ENCODE data around the gene OCEL1.

The OCEL1 gene

GRCh38 chr19:17266026-17266425, 40.0 kb downstream of the OCEL1 start:
- H3K4me1 ChIP-seq (ENCODE audit: low read length), result peaks cover 5% of the 10 kb centered on the region; the same call in 1 of the 2 replicates
- no peaks in the 10 kb centered on the region for H3K36me3 ChIP-seq (replicated peaks; ENCODE audit: insufficient read depth, low read length)
- H3F3A ChIP-seq (ENCODE audit: insufficient read depth, low read length), result peaks cover 8% of the 10 kb centered on the region; the same call in 1 of the 2 replicates
- no peaks in the 10 kb centered on the region for H3K9me2 ChIP-seq (replicated peaks; ENCODE audit: insufficient read depth, low read length)
- TF ChIP-seq EZH2phosphoT487 (IDR thresholded peaks at IDR 0.05; ENCODE audit: low read length), result no peak
- no peak for TF ChIP-seq EZH2 (optimal IDR thresholded peaks at IDR 0.05; ENCODE audit: low read depth, low read length)
- TF ChIP-seq CTCF (IDR thresholded peaks at IDR 0.05; ENCODE audit: low read length), result no peak
- H3K9me3 ChIP-seq (replicated peaks; ENCODE audit: insufficient read depth, low read length), result no peaks in the 10 kb centered on the region
- H3K27ac ChIP-seq (ENCODE audit: low read length), result peak overlapping the region; percentile 86; the same call in 1 of the 2 replicates
- peak overlapping the region; percentile 57; the same call in 1 of the 2 replicates for H3K4me2 ChIP-seq (ENCODE audit: low read depth, low read length)
- H4K20me1 ChIP-seq (ENCODE audit: insufficient read depth, low read length), result no peaks in the 10 kb centered on the region
- peak overlapping the region; percentile 62; the same call in 1 of the 2 replicates for H3K9ac ChIP-seq (ENCODE audit: low read length)
- H3K27me3 ChIP-seq (replicated peaks; ENCODE audit: insufficient read depth, low read length), result no peaks in the 10 kb centered on the region
- H3K79me2 ChIP-seq (ENCODE audit: low read length), result peaks cover 18% of the 10 kb centered on the region
- DNase-seq, result no peak
- peak overlapping the region; percentile 77; the same call in 1 of the 2 replicates for H2AFZ ChIP-seq (ENCODE audit: low read length)
- H3K4me3 ChIP-seq (ENCODE audit: low read length), result peak overlapping the region; percentile 18; the same call in 1 of the 2 replicates

- TF ChIP-seq EZH2phosphoT487 (IDR thresholded peaks at IDR 0.05; ENCODE audit: low read length) (no peak), EZH2 (optimal IDR thresholded peaks at IDR 0.05; ENCODE audit: low read depth, low read length) (no peak), CTCF (IDR thresholded peaks at IDR 0.05; ENCODE audit: low read length) (no peak)
- Histone ChIP-seq H4K20me1 (ENCODE audit: insufficient read depth, low read length) (no peaks in the 10 kb centered on the region), H3K9me3 (replicated peaks; ENCODE audit: insufficient read depth, low read length) (no peaks in the 10 kb centered on the region), H3K79me2 (ENCODE audit: low read length) (peaks cover 18% of the 10 kb centered on the region), H3K9ac (ENCODE audit: low read length) (peak overlapping the region; percentile 62; the same call in 1 of the 2 replicates), H3F3A (ENCODE audit: insufficient read depth, low read length) (peaks cover 8% of the 10 kb centered on the region; the same call in 1 of the 2 replicates), H3K27me3 (replicated peaks; ENCODE audit: insufficient read depth, low read length) (no peaks in the 10 kb centered on the region), H3K4me1 (ENCODE audit: low read length) (peaks cover 5% of the 10 kb centered on the region; the same call in 1 of the 2 replicates), H3K27ac (ENCODE audit: low read length) (peak overlapping the region; percentile 86; the same call in 1 of the 2 replicates), H3K9me2 (replicated peaks; ENCODE audit: insufficient read depth, low read length) (no peaks in the 10 kb centered on the region), H2AFZ (ENCODE audit: low read length) (peak overlapping the region; percentile 77), H3K36me3 (replicated peaks; ENCODE audit: insufficient read depth, low read length) (no peaks in the 10 kb centered on the region; the same call in 1 of the 2 replicates), H3K4me3 (ENCODE audit: low read length) (peak overlapping the region; percentile 18), H3K4me2 (ENCODE audit: low read depth, low read length) (peak overlapping the region; percentile 57)
- DNase-seq, result no peak
These were observed 40.6 kb downstream of the OCEL1 start for GRCh38 chr19:17266589-17266974.

- Histone ChIP-seq H4K20me1 (ENCODE audit: insufficient read depth, low read length) (no peaks in the 10 kb centered on the region), H3K9ac (ENCODE audit: low read length) (peak within 1 kb of the TSS; percentile 69), H3K27me3 (replicated peaks; ENCODE audit: insufficient read depth, low read length) (no peaks in the 10 kb centered on the region), H3K27ac (ENCODE audit: low read length) (peak within 1 kb of the TSS; percentile 86; the same call in 1 of the 2 replicates), H2AFZ (ENCODE audit: low read length) (peak within 1 kb of the TSS; percentile 77), H3K79me2 (ENCODE audit: low read length) (peaks cover 18% of the 10 kb centered on the region), H3K9me2 (replicated peaks; ENCODE audit: insufficient read depth, low read length) (no peaks in the 10 kb centered on the region), H3K4me1 (ENCODE audit: low read length) (peaks cover 5% of the 10 kb centered on the region; the same call in 1 of the 2 replicates), H3K9me3 (replicated peaks; ENCODE audit: insufficient read depth, low read length) (no peaks in the 10 kb centered on the region), H3K4me3 (ENCODE audit: low read length) (peak within 1 kb of the TSS; percentile 84), H3F3A (ENCODE audit: insufficient read depth, low read length) (peaks cover 8% of the 10 kb centered on the region; the same call in 1 of the 2 replicates), H3K36me3 (replicated peaks; ENCODE audit: insufficient read depth, low read length) (no peaks in the 10 kb centered on the region; the same call in 1 of the 2 replicates), H3K4me2 (ENCODE audit: low read depth, low read length) (peak within 1 kb of the TSS; percentile 77)
- TF ChIP-seq CTCF (IDR thresholded peaks at IDR 0.05; ENCODE audit: low read length) (no peak), EZH2 (optimal IDR thresholded peaks at IDR 0.05; ENCODE audit: low read depth, low read length) (no peak), EZH2phosphoT487 (IDR thresholded peaks at IDR 0.05; ENCODE audit: low read length) (no peak)
- DNase-seq, result peak; percentile 99
These were observed 41.2 kb downstream of the OCEL1 start, which contains the start of gene BABAM1 for GRCh38 chr19:17266975-17267788. BABAM1 (plus strand) TSS chr19:17267443; CDS start chr19:17268807, 1,364 bp downstream.

All from MM.1S (cell line).